Erythroblast (primary cell): Measurements from ENCODE around the gene WSCD1.

Experiments used
- GATA1 ChIP-seq: IDR thresholded peaks from 2 replicates; pipeline ENCODE4 v1.6.1; 2011; ENCODE audit warnings: low read depth, mild to moderate bottlenecking, control low read depth, low read length, moderate library complexity
- POLR2A ChIP-seq: IDR thresholded peaks from 2 replicates; pipeline ENCODE4 v1.6.1; 2011; ENCODE audit warnings: mild to moderate bottlenecking, low read length

DNA sequence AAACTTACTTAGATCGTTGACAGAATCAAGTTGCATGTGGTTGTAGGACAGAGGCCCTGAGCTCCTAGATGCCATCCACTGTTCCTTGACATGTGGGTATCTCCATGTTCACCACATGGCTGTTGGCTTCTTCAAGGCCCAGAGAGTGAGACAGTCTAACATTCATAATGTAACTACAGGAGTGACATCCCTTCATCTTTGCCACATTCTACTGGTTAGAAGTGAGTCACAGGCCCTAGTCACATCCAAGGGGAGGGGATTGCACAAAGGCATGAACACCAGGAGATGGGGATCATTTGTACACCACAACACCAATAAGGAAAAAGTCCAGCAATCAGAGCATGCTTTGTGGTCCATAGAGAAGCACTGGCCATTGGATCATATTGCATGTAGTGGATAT, 56.6 kb downstream of the WSCD1 start:
- TF ChIP-seq POLR2A, result no peak
- TF ChIP-seq GATA1, result no peak
